CD4-positive, alpha-beta T cell treated with Interleukin-2 at 100 ng/mL for 4 hours (primary cell): ENCODE data around the gene TMTC1.

Experiments used
- DNase-seq: peaks from one replicate; pipeline ENCODE4 v3.0.0-alpha.2; 2020; ENCODE audit warnings: low spot score

Gene TMTC1

DNA sequence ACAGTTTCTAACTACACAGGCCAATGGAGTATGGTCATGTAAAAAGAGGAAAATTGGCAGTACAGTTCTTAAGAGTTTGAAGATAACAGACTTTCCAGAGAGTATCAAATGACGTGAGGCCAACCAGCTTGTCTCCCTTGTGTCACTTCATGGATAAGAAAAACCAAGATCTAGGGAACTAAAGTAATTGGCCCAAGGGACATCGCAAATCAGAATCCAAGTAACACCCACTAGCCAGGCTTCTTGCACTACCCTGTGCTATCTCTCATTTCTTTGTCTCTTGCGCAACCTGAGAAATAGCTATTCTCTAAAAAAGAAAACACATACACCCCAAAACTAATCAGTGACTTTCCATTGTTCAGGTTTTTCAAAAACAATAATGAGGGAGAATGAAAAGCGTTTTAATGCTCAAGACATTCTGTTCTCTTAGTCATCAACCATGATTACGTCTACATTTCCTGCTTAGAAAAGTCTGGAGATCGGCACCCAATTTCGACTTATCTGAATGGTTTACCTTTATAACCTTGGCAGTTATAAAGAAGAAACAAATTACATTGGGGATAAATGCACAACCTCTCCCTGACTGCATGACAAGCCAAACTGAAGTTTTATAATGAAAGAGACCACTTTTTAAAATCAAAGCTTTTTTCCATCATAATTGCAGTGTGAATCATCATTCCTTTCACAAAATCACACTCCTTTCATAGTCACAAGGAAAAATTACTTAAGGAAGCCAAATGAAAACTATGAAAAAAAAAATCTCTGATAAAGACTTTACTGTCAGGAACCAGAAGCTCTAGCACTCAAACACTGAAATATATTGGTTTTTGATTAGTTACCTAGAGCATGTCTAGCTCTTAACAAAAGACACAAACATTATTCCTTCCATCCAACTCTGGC lies 42.1 kb downstream of the TMTC1 start:
- DNase-seq = no peak

DNA sequence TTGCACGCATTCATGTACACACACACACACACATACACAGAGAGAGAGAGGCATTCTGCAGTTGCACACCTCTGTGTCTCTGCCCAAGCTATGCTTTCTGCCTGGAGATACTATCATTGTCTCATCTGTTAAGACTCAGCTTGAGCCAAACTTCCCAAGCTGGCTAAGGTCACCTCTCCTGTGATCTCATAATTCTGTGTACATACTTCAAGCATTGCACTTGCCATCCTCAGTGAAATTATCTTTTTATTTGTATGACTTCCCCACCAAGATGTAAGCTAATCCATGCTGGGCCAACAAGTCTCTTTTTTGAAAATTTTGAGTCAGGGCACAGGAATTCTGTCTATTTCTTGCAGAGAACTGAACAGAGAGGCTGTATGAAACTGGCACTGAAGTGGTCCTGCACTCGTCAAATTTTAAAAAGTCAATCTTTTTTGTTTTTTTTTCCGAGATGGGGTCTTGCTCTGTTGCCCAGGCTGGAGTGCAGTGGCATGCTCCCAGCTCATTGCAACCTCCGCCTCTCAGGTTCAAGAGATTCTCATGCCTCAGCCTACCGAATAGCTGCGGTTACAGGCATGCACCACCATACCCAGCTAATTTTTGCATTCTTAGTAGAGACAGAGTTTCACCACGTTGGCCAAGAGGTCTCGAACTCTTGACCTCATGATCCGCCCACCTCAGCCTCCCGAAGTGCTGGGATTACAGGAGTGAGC lies 44.3 kb downstream of the TMTC1 start:
- no peak for DNase-seq

DNA sequence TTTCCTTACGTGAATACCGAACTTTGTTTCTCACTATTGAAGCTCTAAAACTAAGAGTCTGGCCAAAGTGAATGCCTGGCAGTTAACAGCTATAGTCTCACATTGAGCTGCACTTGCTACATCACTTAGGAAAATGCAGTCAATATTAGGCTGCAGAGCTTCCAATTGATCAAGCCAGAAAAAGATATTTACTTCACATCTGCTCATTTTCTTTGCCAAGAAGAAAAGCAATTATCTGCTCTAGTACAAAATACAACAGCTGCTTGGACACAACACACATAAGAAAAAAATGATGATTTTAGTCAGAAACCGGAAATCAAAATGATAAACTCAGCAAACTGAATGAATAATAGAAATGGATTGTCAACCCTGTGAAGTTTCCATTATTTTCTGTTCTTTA lies 45.4 kb downstream of the TMTC1 start:
- no peak for DNase-seq

DNA sequence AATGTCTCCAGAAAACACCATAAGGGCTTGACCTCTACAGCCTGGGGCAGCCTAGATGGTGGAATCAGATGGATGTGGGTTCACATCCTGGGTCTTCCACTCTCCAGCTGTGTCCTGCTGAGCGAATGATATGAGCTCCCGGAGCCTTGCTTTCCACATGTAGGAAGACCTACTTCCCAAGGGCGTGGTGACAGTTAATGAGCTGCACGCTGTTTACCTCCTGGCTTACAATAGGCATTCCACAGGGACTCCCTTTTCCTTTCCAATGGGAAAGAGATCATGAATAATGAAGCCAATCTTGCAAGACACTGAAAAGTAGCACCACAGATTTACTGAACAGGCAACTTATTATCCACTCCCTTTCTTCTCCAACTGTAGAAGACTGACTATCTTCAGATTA lies 46.1 kb downstream of the TMTC1 start:
- no peak for DNase-seq

DNA sequence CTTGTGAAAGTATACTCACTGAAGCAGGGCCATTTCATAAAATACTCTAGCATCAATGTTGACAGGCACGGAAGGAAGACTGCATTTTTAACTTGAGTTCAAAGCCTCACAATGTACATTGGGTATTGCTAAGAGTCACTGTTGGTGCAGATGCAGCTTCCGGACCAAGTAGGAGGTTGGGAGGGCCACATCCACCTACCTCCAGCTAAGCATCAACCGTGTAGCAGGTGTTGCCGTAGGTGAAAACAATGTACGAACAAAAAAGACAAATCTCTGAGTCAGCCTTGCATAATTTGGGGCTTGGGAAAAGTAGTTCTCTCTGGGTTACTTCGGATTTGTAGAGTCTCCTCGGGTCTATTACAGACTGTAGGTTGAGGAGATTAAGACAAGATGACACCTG lies 48.1 kb downstream of the TMTC1 start:
- no peak for DNase-seq

DNA sequence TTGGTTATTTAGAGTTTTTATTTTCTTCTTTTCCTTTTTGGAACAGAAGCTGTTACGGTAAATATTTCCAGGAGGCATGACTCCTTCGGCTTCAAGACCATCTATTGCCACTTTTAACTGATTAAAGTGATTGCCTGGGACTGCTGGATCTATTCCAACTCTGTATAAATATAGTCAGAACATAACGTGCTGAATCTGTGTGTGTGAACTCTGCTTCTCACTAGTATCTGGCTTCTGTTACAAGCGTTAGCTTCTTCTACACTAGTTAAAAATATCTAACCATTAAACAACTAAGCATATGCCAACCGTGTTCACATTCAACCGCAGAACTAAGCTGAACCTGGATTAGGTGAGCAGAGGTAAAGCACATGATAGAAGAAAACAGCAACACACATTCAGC lies 49.0 kb downstream of the TMTC1 start:
- no peak for DNase-seq

DNA sequence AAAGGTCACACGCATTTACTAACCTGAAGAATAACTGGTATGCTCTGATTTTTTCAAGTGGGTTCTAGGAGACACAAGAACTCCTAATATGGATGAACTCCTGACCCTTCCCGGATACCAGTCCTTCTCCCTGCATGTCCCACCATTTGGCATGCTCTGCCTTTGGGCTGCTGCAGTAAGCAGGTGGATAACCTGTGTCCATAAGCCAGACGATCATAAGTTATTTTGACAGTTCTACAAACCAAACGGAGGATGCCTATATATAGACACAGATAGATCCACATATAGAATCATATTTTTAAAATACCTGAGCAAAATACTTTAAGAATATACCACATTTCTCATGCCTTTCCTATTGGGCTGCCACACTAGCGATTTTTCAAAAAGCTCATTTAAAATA lies 49.4 kb downstream of the TMTC1 start:
- no peak for DNase-seq

DNA sequence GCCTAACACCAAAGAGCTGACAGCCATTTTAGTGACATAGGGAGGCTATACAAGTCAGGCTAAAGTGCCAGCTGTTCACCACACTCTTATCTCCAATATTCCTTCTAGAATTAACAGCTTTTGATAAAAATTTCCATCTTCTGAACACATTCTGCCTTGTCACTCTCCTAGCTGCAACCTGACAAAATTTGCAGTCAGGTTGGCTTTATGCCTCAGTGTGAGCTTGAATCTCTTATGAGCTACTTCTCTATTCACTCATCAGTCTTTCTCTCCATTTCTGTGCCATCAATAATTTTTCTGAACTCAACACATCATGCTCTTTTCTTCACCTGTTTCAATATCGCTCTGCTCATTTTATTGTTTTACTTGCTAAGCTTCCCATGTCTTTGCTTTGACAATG lies 50.2 kb downstream of the TMTC1 start:
- no peak for DNase-seq

DNA sequence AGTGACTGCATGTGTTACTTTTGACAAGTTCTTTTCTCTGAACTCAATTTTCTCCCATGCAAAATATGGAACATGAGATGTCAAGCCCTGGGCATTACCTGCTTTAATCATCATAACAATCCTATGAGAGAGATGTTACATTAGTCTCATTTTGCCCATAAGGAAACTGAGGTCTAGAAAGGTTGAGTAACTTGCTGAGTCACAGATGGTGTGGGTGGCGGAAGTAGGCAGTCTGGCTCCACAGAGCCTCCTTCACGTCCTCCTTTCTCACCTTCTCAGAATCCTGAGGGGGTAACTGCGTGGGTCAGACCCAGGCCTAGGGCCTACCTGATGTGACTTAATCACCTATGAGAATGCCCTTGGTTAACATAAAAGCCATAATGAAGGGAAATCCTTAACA lies 50.7 kb downstream of the TMTC1 start:
- no peak for DNase-seq

DNA sequence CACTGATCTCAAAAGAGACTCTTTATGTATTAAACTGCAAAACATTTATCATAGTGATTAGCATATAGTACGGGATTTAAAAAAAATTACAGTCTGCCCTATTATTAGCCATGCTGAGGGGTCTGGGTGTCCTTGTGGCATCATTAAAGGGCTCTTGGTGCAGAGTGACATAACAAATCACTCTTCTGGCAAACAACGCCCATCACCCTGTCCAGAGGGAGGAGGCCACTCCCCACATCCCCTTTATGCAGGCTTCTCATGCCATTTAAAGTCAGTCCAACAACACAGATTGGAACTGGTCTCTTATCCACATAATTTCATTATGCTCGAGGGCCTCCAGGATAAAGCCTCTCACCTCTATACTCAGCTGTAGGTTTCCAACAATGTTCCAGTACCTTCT lies 51.1 kb downstream of the TMTC1 start:
- no peak for DNase-seq

DNA sequence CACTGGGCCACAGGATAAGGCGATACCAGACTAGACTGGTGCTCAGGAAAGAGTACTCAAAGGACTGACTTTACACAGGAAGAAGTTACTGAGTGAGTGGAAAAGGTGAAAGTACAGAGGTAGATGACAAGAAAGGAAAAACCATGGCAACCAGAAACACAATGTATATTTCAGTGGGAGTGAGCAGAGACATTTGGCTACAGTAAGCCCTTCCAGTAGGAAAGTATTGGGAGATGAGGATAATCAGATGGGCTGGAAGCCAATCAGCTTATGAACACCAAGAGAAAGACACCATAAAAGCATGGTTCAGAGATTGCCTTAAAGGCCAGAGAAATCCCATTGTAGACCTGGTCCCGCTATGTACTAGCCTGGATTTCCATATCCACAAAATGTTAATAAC lies 51.6 kb downstream of the TMTC1 start:
- no peak for DNase-seq

DNA sequence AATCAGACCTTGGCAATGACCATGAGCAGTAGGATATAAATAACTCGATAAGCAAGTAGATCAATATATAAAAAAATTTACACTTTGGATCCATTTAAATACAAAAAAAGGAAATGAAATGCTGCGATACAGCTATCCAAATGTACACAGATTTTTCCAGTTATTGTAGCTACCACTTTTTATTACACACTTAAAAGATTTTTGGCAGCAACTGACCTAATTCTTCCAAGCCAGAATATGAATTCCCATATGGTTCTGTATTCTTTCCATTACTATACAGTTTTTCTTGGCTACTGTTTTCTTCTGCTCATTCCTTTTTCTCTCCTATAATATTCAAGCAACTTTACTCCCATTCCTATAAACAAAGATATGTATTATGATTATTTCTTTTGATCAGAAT lies 52.2 kb downstream of the TMTC1 start:
- no peak for DNase-seq

DNA sequence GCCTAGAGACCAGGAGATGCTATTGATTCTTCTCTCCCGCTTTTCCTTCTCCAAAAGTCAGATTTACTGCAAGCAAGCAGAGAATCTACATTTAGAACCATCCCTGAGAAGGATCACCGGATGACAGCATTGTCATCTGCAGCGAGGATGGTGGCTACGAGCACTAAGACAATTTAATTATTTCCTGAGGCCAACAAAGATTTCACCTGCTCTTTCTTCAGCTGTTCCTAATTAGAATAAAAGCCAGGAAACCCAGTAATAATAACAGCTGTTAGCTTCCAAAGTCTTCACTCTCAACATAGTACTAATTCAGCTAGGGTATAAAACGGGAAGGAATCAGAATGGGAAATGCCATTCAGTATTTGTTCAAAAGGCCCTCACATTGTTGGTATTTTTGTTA lies 53.3 kb downstream of the TMTC1 start:
- DNase-seq = no peak

DNA sequence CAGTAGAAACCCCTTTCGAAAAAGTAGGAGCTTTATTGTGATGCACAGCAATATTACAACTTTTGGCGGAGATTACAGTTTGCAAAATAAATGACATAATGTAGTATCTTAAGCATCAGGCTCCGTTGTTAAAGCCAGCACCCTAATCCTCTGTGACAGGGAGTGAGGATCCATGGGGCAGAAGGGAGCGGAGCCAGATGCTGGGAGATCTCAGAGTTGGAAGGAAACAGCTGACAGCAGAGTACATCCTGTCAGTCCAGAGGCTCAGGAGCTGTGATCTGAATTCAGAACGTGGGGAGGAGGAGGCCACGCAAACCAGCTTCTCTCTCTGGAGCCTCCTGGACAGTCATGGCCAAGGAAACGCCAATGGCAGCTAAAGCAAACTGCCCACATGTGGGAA lies 55.7 kb downstream of the TMTC1 start:
- no peak for DNase-seq

DNA sequence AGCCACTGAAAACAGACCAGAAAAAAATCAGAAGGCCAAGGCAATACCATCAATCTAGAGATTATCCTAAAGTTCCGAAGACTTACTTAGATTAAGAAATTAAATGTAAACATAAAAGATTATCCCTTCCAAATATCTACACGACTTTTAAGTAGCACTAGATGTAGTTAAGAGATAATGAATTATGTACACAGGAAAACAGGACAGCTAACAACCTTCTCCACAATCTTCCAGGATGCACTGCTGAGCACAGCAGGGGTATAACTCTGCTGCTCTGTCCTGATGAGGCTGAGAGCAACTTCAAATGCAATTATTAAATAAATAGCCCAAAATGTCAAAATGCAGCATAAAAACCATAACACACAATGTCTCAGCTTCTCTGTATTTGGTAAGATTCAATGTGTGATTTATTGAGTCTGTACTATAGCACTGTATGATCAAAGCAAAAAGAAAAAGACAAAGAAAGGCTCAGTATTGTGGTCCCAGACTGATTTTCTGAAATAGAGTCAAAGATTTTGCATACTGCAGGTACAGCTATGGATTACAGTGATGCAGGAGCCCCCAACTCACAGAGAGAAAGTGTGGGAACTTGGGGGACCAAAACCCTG lies 56.9 kb downstream of the TMTC1 start:
- no peak for DNase-seq

DNA sequence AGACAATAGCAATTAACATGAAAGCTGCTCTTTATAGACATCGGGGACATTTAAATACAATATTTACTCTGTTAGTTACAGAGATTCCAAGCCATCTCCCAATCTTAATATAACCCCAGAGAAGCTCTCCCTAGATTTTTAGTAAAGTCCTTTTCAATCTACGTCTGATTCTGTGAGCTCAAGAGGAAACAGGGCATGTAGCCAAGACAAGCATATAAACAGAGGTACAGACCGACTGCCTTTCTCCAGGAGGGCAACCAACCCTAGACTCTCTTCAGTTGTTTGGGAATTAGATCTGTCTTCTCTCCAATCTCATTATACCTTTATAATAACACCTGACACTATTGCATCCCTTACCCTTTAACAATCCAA lies 57.4 kb downstream of the TMTC1 start:
- no peak for DNase-seq

DNA sequence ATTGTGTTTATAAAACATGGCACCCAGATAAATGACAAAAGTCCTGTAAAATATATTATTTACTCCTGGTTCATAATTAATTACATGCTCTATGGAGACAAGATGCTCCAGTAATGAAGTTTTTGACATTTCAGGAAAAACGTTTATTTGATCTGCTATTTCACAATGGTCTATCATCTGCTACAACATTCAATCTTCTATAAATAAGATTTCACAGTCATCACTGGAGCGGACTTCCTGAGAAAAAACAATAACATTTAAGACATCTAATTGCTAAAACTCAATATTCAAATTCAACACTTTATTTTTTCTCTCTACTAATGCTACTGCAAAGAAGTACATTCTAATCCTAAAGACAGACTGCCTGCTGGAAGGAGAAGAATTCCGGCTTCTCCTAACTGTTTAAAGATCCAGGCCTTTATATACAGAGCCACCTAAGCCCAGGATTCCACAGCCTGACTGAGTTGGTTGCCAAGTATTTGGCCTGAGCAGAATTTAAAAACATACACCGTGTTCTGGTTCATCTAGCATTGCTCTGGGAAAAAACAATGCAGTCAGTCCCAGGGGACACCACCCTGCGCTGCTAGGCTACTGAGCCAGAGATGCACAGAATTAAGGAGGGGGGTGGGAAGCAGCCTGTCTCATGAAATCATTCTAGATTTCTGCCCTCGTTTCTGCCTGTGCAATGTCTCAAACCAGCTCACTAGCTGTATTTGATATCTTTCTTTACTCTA lies 58.0 kb downstream of the TMTC1 start:
- no peak for DNase-seq

DNA sequence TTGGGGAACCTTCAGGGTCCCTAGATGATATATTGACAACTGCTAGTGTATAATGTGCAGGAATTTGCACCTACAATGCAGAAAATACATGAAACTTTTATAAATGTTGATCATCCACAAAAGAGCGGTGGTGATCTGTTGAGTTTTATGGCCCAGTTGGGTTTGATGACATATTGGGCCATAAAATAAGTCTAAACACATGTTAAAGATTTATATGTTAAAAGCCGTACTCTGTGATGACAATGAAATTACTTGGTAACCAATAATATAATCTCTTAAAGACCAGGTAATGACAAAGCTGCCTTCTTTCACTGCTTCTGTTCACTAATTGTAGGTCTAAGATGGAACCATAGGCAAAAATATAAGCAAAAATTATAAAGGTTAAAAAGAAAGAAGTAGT lies 61.6 kb downstream of the TMTC1 start:
- no peak for DNase-seq

DNA sequence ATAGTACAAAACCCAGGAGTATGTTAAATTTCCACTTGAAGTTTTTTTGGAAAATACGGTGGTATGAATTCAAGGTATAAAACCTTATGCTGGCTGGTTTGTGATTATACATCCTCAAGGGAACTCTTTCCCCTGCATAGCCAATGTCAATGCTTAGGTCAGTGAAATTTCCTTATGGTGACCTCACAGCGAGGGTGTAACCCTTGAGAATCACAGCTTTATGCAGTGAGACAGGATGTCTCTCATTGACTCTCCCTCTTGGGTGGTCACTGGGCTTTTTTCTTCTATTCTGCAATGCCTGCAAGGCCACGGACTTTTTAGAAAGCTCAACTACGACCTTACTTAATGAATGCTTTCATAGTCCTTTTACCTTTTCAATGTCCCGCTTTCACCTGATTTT lies 64.4 kb downstream of the TMTC1 start:
- no peak for DNase-seq

DNA sequence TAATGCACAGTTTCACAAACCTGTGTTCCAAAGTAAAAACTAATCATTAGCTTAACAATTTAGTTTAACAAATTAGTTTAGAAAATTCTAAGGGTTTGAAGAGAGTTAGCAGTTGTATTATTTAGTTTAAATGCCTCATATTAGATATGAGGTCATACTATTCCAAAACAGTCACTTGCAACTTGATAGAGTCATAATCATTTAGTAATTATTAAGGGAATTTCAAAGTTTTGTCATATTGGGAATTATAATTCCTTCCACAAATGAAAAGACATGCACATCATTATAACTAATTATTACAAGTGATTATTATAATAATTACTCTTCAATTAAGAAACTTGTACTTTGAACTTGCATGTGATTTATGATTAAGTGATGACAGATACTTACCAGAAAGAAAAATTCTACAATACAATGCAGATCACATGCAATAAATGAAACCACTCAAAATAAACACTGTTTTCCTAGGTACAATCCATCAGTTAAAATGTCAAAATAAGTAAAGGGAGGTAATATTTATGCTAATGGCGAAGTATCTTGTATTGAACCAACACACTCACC lies 66.1 kb downstream of the TMTC1 start:
- DNase-seq = no peak

DNA sequence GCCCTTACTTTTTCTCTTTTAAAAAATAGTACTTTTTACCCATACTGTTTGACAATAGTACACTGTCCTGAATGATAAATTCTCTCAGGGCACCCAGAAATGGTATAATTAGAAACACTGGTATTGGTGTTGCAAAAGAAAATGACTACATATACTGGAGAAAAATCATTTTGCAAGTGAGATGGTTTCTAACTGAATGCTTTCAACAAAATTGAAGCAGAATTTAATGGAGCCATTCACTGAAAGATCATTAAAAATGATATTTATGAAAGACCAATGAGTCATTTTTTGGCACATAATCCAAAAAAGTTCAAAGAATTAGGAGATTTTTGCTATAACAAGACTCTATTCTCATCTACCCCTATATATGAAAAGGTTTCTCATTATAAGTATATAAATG lies 68.8 kb downstream of the TMTC1 start:
- DNase-seq = no peak

DNA sequence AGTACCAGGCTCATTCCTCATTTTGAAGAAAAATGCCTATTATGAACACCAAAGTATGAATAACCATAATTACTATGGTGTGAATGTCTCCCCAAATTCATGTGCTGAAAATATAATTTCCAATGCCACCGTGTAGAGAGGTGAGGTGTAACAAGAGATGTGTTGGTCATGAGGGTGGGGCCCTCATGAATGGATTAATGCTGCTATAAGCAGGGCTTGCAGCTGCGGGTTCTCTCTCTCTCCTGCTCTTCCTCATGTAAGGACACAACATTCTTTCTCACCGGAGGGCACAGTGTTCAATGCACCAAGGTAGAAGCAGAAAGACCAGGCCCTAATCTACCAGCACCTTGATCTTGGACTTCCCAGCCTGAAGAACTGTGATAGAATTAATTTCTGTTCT lies 70.0 kb downstream of the TMTC1 start:
- no peak for DNase-seq
